SH-SY5Y (cell line): ENCODE results near the gene LONP1.

Source experiments
- GATA2 ChIP-seq: IDR thresholded peaks from 2 replicates; pipeline ENCODE4 v1.6.1; 2011; ENCODE audit warnings: mild to moderate bottlenecking, low read depth, low read length
- GATA3 ChIP-seq: IDR thresholded peaks from 2 replicates; pipeline ENCODE4 v1.6.1; 2011; ENCODE audit warnings: low read depth, mild to moderate bottlenecking, low read length, moderate library complexity

DNA sequence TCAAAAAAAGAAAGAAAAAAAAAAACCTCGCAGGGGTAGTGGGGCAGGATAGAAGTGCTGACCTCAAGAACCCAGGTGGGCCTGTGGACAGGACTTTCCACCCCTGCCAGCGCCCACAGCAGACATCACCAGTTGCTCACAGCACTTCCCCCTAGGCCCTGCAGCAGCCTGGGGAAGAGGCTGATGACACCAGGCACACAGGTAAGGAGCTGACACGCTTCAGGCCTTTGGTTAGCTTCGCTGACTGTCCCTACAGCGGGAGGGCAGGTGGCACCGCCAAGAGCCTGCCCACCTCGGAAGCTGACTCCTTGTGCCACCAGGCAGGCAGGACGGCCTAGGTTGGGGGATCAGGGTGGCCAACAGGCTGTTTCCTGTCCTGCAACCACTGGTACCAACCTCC lies 8.9 kb downstream of the LONP1 start:
- TF ChIP-seq GATA3 (no peak), GATA2 (no peak)
